HCT116 (cell line): ENCODE measurements around the gene BPIFB4. TPM values are rescaled to one million over a fixed set of nuclear protein-coding genes. Genes with fewer than 3 reads are reported as not detected.

Experiments used
- ATAC-seq: fragments of 200-7000 bp; cut with Tn5 transposase; 2 replicates; pipeline ENCODE4 v1.9.1; 2020; ENCODE audit warnings: mild to moderate bottlenecking, moderate library complexity
- BruUV-seq: library from RNA; stranded (reverse); fragments of 400-500 nt; replicated peaks from 2 replicates; lab custom pipeline; 2021; lab: Mats Ljungman, UMichigan
- CTCF ChIA-PET: fragments of 300-600 bp; sonication (Branson Sonifier 250); formaldehyde crosslinking; loops from one replicate; lab custom pipeline; 2021; ENCODE audit warnings: antibody characterized with exemption; lab: Charles Lee
- POLR2A ChIA-PET: fragments of 300-600, 350-600 bp; sonication (Branson Sonifier 250); formaldehyde crosslinking; loops from one replicate; lab custom pipeline; 2021; ENCODE audit warnings: antibody characterized with exemption; lab: Charles Lee
- RAD21 ChIA-PET, 2 experiments: fragments of 300-600 bp; sonication (Branson Sonifier 250); formaldehyde crosslinking; loops; one replicate each; lab custom pipeline; 2023; ENCODE audit warnings: low total read pairs in 2 of 2; ENCODE audit not compliant: uncharacterized antibody in 2 of 2, unreplicated experiment in 2 of 2, low non-redundant PET in 1 of 2; lab: Charles Lee
- DNase-seq: peaks from one replicate; pipeline ENCODE4 v3.0.0-alpha.2; 2010; ENCODE audit warnings: low read depth, low spot score
- H2AFZ ChIP-seq: fragments of 200-600 bp; shearing (Covaris generic), sonication (generic); 2 replicates; pipeline ENCODE4 v1.6.1; 2017; ENCODE audit warnings: low read depth, mixed run types, mixed read lengths, antibody characterized with exemption, low read length; ENCODE audit not compliant: poor library complexity, severe bottlenecking
- H3K27ac ChIP-seq: 2 replicates; pipeline ENCODE4 v1.5.1; 2012; ENCODE audit warnings: low read depth, low read length
- H3K27me3 ChIP-seq: fragments of 200-600 bp; sonication (generic); 2 replicates; pipeline ENCODE4 v1.6.1; 2016; ENCODE audit warnings: mixed run types, low read length, mixed read lengths; ENCODE audit not compliant: insufficient read depth
- H3K36me3 ChIP-seq, 2 experiments: fragments of 200-500 bp in 1 of 2; fragments of 200-600 bp in 1 of 2; sonication (Bioruptor generic) in 1 of 2; sonication (generic) in 1 of 2; 2 replicates each; pipeline versions ENCODE4 v1.5.1 to v1.6.1; 2014 to 2016; ENCODE audit warnings: low read length in 2 of 2, inconsistent platforms in 1 of 2, mixed read lengths in 1 of 2, mixed run types in 1 of 2; ENCODE audit not compliant: insufficient read depth in 2 of 2, control insufficient read depth in 1 of 2
- H3K4me1 ChIP-seq, 2 experiments: fragments of 200-600 bp in 1 of 2; sonication (generic) in 1 of 2; 2 replicates each; pipeline versions ENCODE4 v1.5.1 to v1.6.1; 2012 to 2017; ENCODE audit warnings: low read length in 2 of 2, inconsistent platforms in 1 of 2, mild to moderate bottlenecking in 1 of 2, mixed read lengths in 1 of 2, mixed run types in 1 of 2, moderate library complexity in 1 of 2; ENCODE audit not compliant: insufficient read depth in 2 of 2, control insufficient read depth in 1 of 2
- H3K4me2 ChIP-seq: fragments of 200-600 bp; sonication (generic); 2 replicates; pipeline ENCODE4 v1.6.1; 2017; ENCODE audit warnings: mixed run types, low read length, mixed read lengths
- H3K4me3 ChIP-seq, 2 experiments: fragments of 200-600 bp in 1 of 2; sonication (generic) in 1 of 2; replicated peaks in 1 of 2; 2 replicates each; pipeline ENCODE4 v1.5.1; 2011 to 2016; ENCODE audit warnings: low read length in 2 of 2, control low read depth in 1 of 2, low read depth in 1 of 2, mild to moderate bottlenecking in 1 of 2, mixed read lengths in 1 of 2, mixed run types in 1 of 2
- H3K79me2 ChIP-seq: fragments of 200-600 bp; sonication (generic); 2 replicates; pipeline ENCODE4 v1.6.1; 2017; ENCODE audit warnings: mild to moderate bottlenecking, mixed run types, low read length, moderate library complexity, mixed read lengths; ENCODE audit not compliant: insufficient read depth
- H3K9ac ChIP-seq: fragments of 200-600 bp; sonication (generic); 2 replicates; pipeline ENCODE4 v1.6.1; 2016; ENCODE audit warnings: low read length, mixed read lengths
- H3K9me2 ChIP-seq: fragments of 200-600 bp; sonication (generic), shearing (Covaris generic); 2 replicates; pipeline ENCODE4 v1.6.1; 2017; ENCODE audit warnings: mixed run types, mild to moderate bottlenecking, moderate library complexity; ENCODE audit not compliant: insufficient read depth
- H3K9me3 ChIP-seq, 2 experiments: fragments of 200-500 bp in 1 of 2; fragments of 200-600 bp in 1 of 2; sonication (Bioruptor generic) in 1 of 2; sonication (generic) in 1 of 2; 2 replicates each; pipeline ENCODE4 v1.6.1; 2014 to 2017; ENCODE audit warnings: low read length in 2 of 2, mixed read lengths in 2 of 2, inconsistent platforms in 1 of 2, low read depth in 1 of 2, mild to moderate bottlenecking in 1 of 2, mixed run types in 1 of 2, moderate library complexity in 1 of 2; ENCODE audit not compliant: control insufficient read depth in 1 of 2, insufficient read depth in 1 of 2
- H4K20me1 ChIP-seq: fragments of 200-600 bp; sonication (generic), shearing (Covaris generic); 2 replicates; pipeline ENCODE4 v1.6.1; 2017; ENCODE audit warnings: mixed run types, mild to moderate bottlenecking, moderate library complexity; ENCODE audit not compliant: insufficient read depth
- CBX3 ChIP-seq: IDR thresholded peaks from 2 replicates; pipeline ENCODE4 v1.6.1; 2012; ENCODE audit warnings: low read depth
- CTCF ChIP-seq, 3 experiments: fragments of 200-600 bp in 1 of 3; sonication (generic) in 1 of 3; IDR thresholded peaks in 2 of 3; conservative IDR thresholded peaks in 1 of 3; 2 replicates each; pipeline ENCODE4 v1.5.1; 2012 to 2017; ENCODE audit warnings: low read depth in 2 of 3, low read length in 2 of 3, antibody characterized with exemption in 1 of 3, borderline replicate concordance in 1 of 3, control low read depth in 1 of 3, mild to moderate bottlenecking in 1 of 3, mixed read lengths in 1 of 3, mixed run types in 1 of 3, moderate library complexity in 1 of 3; ENCODE audit not compliant: insufficient read depth in 1 of 3
- EGR1 ChIP-seq: IDR thresholded peaks from 2 replicates; pipeline ENCODE4 v1.6.1; 2012; ENCODE audit warnings: low read depth
- ELF1 ChIP-seq: IDR thresholded peaks from 2 replicates; pipeline ENCODE4 v1.6.1; 2012; ENCODE audit warnings: low read depth, borderline replicate concordance
- FOSL1 ChIP-seq: IDR thresholded peaks from 2 replicates; pipeline ENCODE4 v1.6.1; 2012; ENCODE audit warnings: low read depth
- JUND ChIP-seq: IDR thresholded peaks from 2 replicates; pipeline ENCODE4 v1.6.1; 2012
- POLR2A ChIP-seq: IDR thresholded peaks from 2 replicates; pipeline ENCODE4 v1.7.0; 2011; ENCODE audit warnings: borderline replicate concordance; ENCODE audit not compliant: insufficient read depth, insufficient read length; ENCODE audit errors: extremely low read depth
- REST ChIP-seq: IDR thresholded peaks from 2 replicates; pipeline ENCODE4 v1.6.1; 2012; ENCODE audit warnings: low read depth
- SIN3A ChIP-seq: IDR thresholded peaks from 2 replicates; pipeline ENCODE4 v1.6.1; 2012; ENCODE audit warnings: low read depth
- SRF ChIP-seq: IDR thresholded peaks from 2 replicates; pipeline ENCODE4 v1.6.1; 2012; ENCODE audit warnings: low read depth
- YY1 ChIP-seq: IDR thresholded peaks from 2 replicates; pipeline ENCODE4 v1.6.1; 2011; ENCODE audit warnings: low read length, low read depth, moderate library complexity, mild to moderate bottlenecking; ENCODE audit not compliant: insufficient replicate concordance; ENCODE audit errors: extremely low read depth
- intact Hi-C: fragments of 100-400 bp; cut with micrococcal nuclease; formaldehyde crosslinking; loops from 2 replicates; pipeline ENCODE4 v1.10.0; 2022
- total RNA-seq: library from RNA; stranded (reverse); gene quantifications from one replicate; pipeline ENCODE4 v1.2.1, GENCODE V29; 2021; ENCODE audit not compliant: unreplicated experiment

The BPIFB4 gene
- total RNA-seq, 1 experiment from 2014 or later = not detected

GRCh38 chr20:33127422-33128097 is 48.1 kb downstream of the BPIFB4 start:
- BruUV-seq = no TSS peak
- H3K4me3 ChIP-seq = no peak overlapping the region
- ChIA-PET CTCF (no interaction called here), POLR2A (no interaction called here), RAD21 (no interaction called here)
- no peaks in the 10 kb centered on the region for H3K9me2 ChIP-seq
- no peak overlapping the region for H3K4me2 ChIP-seq
- intact Hi-C loops = no loop called here
- H3K4me1 ChIP-seq = peaks cover 1 to 3% of the 10 kb centered on the region in 2 experiments; a peak in 1 of 4 replicates
- no peak for ATAC-seq
- no peak for DNase-seq
- no peaks in the 10 kb centered on the region for H3K79me2 ChIP-seq
- H3K27ac ChIP-seq = no peak overlapping the region
- H4K20me1 ChIP-seq = no peaks in the 10 kb centered on the region
- no peak overlapping the region for H3K9ac ChIP-seq
- no peak for TF ChIP-seq EGR1
- no peak for TF ChIP-seq JUND
- no peak overlapping the region for H2AFZ ChIP-seq
- no peaks in the 10 kb centered on the region for H3K36me3 ChIP-seq
- no peaks in the 10 kb centered on the region for H3K9me3 ChIP-seq
- 0 out of 2 replicates have a peak, but pooled peaks cover 5% of the 10 kb centered on the region for H3K27me3 ChIP-seq

- H3K9me3 ChIP-seq = no peaks in the 10 kb centered on the region
- no peak overlapping the region for H3K9ac ChIP-seq
- no peak for DNase-seq
- intact Hi-C loops = no loop called here
- H2AFZ ChIP-seq = no peak overlapping the region
- no TSS peak for BruUV-seq
- no peaks in the 10 kb centered on the region for H3K9me2 ChIP-seq
- peaks cover 4 to 5% of the 10 kb centered on the region in 2 experiments; a peak in 1 of 4 replicates for H3K4me1 ChIP-seq
- no peaks in the 10 kb centered on the region for H4K20me1 ChIP-seq
- no peak for TF ChIP-seq SRF
- TF ChIP-seq REST = no peak
- TF ChIP-seq FOSL1 = no peak
- no peak for TF ChIP-seq ELF1
- no peak for TF ChIP-seq YY1
- no peak for TF ChIP-seq CBX3
- TF ChIP-seq CTCF (IDR thresholded peaks at IDR 0.05 in 2 of 3, conservative IDR thresholded peaks at IDR 0.05 in 1 of 3; ENCODE audit: borderline replicate concordance in 1 of 3, insufficient read depth in 1 of 3, low read depth in 2 of 3, low read length in 2 of 3) = no peak
- TF ChIP-seq SIN3A = no peak
- no peak for TF ChIP-seq POLR2A
- TF ChIP-seq, all 23 proteins: peak for 0
- Histone ChIP-seq H3K27ac (no peak overlapping the region), H3K79me2 (no peaks in the 10 kb centered on the region), H3K36me3 (no peaks in the 10 kb centered on the region), H3K27me3 (0 out of 2 replicates have a peak, but pooled peaks cover 5% of the 10 kb centered on the region), H3K4me2 (no peak overlapping the region), H3K4me3 (no peak overlapping the region)
- no peak for ATAC-seq
- ChIA-PET RAD21 (no interaction called here), CTCF (no interaction called here), POLR2A (no interaction called here)
These were observed 51.2 kb downstream of the BPIFB4 start for GRCh38 chr20:33130568-33131061.
